Lung microvascular endothelial cell (primary cell): ENCODE measurements around the gene FMN1. TPM values are rescaled to one million over a fixed set of nuclear protein-coding genes. Genes with fewer than 3 reads are reported as not detected.
A peak's percentile ranks its signal among the peaks of the same experiment; 100 is the strongest.

Experiments used
- DNase-seq, 2 donors: peaks; one replicate each; pipeline versions ENCODE4 v3.0.0 to v3.0.0-alpha.2; 2010; ENCODE audit warnings: low read depth in 2 of 2
- total RNA-seq: library from RNA; depleted of rRNA; stranded (reverse); fragments of >200 nt; gene quantifications from 2 replicates; pipeline ENCODE4 v1.2.1, GENCODE V29; 2014

Gene FMN1
- under 0.01 TPM in 2 replicates for total RNA-seq

DNA sequence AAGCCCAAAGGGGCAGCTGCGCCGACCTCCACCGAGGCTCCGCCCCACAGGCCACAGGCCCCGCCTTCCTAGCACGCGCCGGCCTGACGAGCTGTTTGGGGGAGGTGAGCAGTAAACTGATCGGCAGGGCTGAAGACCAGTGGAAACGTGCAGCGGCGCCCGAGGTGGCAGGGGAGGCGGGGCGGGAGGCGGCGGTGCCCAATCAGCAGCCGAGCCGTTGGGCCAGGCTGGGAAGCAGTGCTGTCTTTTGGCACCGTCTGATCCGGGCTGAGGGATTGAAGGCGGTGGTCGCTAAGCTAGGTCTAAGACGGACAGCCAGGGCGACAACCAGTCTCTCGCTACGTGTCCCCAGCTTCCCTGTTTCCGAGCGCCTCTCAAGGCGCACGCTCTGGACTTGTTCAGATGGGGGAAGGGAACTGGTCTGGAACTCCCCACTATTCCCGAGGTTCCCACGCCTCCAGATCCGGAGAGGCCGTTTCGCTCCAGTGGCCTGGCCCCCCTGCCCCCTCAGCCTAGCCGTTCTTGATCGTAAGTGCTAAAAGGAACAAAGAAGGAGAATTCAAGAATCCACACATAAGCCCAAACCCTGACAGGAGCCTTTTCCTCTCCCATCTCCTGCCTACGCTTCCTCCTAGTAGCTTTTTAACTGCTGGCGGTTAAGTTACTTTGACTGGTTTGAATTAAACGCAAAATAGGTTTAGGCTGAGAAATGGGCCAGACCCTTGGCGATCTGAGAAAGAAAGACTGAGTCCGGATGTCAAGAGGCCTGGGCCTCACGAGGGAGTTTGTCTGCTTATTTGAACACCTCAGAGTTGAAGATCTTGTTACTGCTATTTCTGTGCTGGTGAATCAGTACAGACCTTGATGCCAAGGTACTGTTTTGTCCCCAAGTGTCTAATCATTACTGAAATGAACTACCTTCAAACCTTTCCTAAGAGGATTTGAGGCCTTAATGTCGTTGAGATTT is at the start of gene FMN1:
Gene FMN1 (minus strand): TSS at position 11 of the 967 bp plus-strand sequence. CDS start 39,800 bp downstream, outside the sequence.
- peak; percentile 93 to 94 for DNase-seq

DNA sequence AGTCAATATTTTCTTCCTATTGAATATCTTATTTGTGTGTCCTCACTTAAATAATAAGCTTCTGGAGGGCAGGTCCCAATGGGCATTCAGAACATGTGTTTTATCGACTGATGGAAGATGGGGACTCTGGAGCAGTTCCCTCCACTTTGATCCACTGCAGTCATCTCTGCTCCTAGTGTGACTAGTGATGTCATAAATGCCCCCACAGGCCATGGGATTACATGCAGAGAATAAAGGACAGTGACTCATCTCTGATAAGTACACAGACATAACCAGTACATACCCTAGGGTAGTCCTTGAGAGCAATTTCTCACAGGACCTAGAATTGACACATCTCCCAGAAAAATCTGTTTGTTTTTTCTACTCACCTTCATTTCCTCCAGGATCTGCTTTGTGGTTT is 49.4 kb upstream of the FMN1 start:
- peak in 1 of 2 donors; percentile 39 for DNase-seq

- no peak for DNase-seq
Measured at GRCh38 chr15:33243393-33243792, 48.9 kb upstream of the FMN1 start.

GRCh38 chr15:33242669-33243191 is 48.2 kb upstream of the FMN1 start:
- peak; percentile 27 to 53 for DNase-seq

DNA sequence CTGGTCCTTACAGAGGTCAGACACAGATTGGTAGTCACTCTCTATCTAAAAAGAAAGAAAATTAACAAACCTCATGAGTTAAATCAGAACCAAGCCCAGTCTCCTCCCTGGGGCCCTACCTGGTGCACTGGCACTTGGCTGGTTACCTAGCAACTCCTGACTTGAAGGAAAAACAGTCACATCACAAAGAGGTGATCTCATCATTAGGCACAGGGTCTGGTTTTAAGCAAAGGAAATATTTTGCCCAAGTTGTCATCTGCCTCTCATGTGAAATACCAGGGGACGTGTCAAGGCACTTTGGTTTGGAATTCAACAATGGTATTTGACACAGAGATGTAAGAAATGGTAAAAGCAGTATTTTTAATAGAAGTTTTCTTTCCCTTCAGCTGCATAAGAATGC is 47.7 kb upstream of the FMN1 start:
- DNase-seq: peak in 1 of 2 donors; percentile 64

GRCh38 chr15:33236841-33237509 is 42.5 kb upstream of the FMN1 start:
- no peak for DNase-seq

DNA sequence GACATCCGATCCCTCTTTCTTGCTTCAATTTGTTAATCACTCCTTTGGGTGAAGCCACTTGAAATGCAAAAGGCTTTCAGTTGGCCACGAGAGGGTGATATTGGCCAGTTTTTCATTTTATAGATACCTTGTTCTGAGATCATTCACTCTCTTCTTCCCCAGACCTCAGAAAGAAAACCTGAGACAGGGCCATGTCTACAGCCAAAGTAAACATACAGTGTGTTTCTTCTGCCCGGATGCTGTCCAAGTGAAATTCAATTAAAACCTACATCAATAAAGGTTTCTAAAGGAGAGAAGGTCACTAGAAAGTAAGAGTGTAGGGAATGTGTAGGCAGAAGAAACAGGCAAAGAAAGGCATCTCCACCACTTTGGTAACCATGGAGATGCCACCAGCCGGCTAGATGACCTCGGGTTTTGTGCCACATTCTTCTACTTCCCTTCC is 39.5 kb upstream of the FMN1 start:
- DNase-seq: peak; percentile 48

- peak in 1 of 2 donors; percentile 67 for DNase-seq
Measured at GRCh38 chr15:33226559-33227181, 32.2 kb upstream of the FMN1 start.

DNA sequence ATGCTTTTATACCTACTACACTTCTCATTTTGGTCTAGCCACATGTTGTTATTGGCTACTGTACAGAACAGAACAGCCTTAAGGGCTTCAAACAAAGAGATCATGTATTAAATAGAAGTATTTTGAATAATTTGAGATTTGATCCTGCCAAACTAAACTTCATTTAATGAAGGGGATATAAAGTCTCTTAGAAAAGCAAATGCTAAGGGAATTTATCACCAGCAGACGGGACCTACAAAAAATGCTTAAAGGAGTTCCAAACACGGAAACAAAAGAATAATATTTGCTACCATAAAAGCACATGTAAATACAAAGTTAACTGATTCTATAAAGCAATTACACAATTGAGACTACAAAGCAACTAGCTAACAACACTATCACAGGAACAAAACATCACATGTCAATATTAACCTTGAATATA is 23.6 kb upstream of the FMN1 start:
- DNase-seq: no peak

DNA sequence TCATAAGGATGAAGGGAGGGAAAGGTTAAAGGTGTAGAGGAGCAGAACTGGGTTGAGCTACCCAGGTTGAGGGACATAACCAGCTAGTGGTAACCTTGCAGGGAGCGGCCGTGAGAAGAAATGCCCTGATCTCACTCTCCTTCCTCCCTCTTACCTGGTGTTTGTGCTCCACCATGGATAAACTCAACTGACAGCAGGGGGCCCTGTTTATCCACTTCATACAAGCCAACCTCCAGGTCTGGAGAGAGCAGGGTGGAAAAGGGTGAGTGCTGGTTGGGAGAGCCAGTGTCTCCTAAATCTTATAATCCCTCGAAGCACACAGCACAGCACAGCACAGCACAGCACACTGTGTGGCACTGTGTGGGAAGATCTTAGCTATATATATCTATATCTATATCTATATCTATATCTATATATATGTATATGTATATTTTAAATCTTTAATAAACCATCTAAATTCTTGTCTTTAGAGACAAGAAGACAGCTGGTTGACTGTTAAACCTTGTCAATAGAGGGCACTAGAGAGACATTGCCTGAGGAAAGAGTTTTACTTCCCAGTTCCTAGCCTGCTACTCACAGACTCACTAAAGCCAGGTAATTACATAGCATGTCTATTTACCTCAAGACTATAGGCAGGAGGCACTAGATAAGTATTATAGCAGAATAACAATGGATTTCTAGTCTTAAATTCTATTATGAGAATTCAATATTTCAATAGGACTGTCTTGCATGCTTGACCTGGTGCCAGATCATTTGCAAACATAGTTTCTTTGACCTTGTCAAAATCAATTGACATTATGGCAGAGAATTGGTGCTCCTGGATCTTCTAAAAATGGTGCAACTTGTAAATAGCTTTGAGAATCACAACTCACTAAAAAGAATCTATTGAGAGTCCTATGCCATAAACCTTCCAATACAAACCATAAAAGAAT is 21.7 kb upstream of the FMN1 start:
- DNase-seq: peak; percentile 13 to 42

DNA sequence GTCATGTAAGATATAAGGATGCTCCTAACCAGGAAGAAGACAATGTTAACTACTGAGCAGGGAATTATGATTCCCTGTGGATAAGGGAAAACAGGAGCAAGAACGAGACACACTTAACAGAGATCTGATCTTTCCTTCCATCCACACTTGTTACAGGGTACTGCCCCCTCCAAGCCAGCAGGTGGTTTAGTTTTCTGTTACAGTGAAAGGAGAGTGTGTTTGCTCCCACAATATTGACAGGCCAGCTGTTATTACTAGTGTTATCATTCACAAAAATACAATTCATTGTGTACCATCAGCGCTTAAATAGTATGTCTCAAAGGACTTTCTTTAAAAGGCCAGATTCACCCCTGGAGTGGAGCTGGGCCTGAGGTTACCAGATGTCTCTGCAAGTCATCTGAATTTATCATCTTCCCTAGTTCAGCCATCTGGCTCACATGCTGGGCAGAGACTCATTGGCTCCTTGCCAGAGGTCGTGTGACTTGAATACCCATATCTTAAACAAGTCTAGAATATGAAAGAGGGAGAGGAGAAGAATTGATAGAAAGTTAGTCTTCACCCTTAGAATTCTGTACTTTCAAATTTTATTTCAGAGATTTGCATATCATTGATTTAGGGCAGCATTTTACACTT is 16.8 kb upstream of the FMN1 start:
- DNase-seq: no peak

GRCh38 chr15:33209575-33210481 is 15.3 kb upstream of the FMN1 start:
- DNase-seq: no peak

DNA sequence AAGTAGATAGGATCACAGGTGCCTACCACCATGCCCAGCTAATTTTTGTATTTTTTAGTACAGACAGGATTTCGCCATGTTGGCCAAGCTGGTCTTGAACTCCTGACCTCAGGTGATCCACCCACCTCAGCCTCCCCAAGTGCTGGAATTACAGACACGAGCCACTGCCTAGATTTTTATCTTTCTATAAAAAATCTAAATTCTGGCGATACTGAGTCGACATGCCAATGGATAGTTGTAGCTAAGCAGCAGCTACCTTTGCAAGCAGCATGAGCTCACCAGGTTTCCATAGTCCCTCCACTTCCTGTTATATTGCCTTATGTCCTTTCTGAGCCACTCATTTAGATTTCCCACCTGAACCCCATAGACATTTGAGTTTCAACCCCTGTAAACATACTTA is 13.1 kb upstream of the FMN1 start:
- DNase-seq: no peak

DNA sequence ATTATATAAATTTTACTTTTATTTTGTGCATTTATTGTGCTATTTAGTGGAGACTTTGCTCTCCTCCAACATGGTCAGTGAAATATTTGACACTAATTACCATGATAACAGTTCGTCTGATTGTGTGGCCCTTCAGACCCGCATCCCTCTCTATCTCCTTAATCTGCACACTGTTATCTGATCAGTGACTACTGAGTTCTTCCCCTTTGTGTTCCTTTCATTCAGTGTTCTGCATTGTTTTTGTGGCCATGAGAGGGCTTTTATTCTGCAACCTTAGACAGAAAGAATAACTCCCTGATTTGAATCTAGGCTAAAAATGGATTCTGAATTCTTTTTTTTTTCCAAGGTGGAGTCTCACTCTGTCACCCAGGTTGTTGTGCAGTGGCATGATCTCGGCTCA is 11.9 kb upstream of the FMN1 start:
- no peak for DNase-seq

- no peak for DNase-seq
Measured at GRCh38 chr15:33204926-33205325, 10.4 kb upstream of the FMN1 start.

- DNase-seq: no peak
Measured at GRCh38 chr15:33204087-33204486, 9.6 kb upstream of the FMN1 start.

DNA sequence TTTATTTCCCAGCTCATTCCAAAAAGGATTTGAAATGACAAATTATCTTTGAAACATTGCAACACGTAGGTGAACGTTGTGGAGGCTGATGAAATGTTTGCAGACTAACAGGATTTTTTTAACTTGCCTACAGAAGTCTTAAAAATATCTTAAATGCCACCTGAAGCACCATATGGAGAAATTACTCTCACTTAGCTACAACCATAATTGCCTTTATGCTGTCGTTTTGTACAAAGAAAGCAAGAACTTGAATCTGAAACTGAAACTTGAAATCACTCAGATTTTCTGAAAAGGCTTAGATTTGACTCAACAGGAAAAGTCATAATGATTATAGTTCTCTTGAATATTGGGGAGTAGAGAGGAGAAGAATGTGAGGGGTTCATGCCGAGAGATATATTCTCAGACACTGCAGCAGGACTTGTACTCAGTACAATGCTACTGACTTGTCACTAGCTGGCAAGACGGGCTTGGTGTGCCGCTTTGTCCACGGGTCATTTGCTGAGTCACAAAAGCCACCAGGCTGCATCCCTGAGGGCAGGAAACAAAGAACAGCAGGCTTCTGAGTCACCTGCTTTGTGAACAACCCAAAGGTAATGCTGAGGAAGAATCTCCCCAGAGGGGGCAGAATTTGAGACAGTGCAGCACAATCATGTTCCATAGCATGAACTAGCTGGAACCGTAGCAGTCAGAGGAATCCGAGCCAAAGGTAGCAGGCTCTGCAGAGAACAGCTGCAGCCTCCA is 7.1 kb upstream of the FMN1 start:
- peak; percentile 45 to 47 for DNase-seq

DNA sequence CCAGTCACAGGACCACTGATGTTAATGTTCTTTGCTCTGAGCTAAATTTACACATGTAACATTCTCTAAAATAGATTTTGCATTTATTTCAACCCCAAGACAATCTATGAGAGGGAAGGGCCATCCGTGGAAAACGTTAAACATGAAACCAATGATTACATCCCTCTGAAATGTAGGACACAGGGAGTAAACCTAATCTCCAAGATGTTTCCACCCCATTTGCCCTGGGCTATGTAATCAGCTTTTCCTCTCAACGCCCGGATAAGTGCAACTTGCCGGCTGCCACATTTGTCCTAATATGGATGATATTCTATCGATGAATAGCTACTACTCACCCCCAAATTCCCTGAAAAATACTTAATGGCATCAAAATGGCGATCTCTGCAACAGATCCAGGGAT is 6.4 kb upstream of the FMN1 start:
- DNase-seq: no peak
